ENCODE data around the gene LRRC59.
"Not testable (repeated sequence)": the region's sequence is repeated elsewhere in the genome, so short reads cannot be mapped to it uniquely, and the experiment has no call there.

Gene LRRC59

GRCh38 chr17:50397111-50397918 lies at the start of gene LRRC59:
LRRC59 (minus strand) TSS chr17:50397523; CDS start chr17:50397317, 206 bp downstream.
- DNase-seq = peak; percentile 90

GRCh38 chr17:50445730-50446325 lies 48.5 kb upstream of the LRRC59 start:
- no peak for DNase-seq

GRCh38 chr17:50444841-50445715 lies 47.8 kb upstream of the LRRC59 start:
- no peak for DNase-seq

GRCh38 chr17:50443505-50443974 lies 46.2 kb upstream of the LRRC59 start:
- no peak for DNase-seq

GRCh38 chr17:50440838-50441829 lies 43.8 kb upstream of the LRRC59 start:
- no peak for DNase-seq

GRCh38 chr17:50440172-50440837 lies 43.0 kb upstream of the LRRC59 start:
- DNase-seq = no peak

GRCh38 chr17:50439008-50439407 lies 41.7 kb upstream of the LRRC59 start:
- DNase-seq = no peak

- DNase-seq = no peak
These were observed 40.1 kb upstream of the LRRC59 start for GRCh38 chr17:50437409-50437808.

GRCh38 chr17:50432125-50432762 lies 34.9 kb upstream of the LRRC59 start:
- no peak for DNase-seq

GRCh38 chr17:50430821-50431618 lies 33.7 kb upstream of the LRRC59 start:
- no peak for DNase-seq

GRCh38 chr17:50429793-50430192 lies 32.5 kb upstream of the LRRC59 start:
- DNase-seq = no peak

GRCh38 chr17:50428831-50429424 lies 31.6 kb upstream of the LRRC59 start:
- no peak for DNase-seq

- not testable (repeated sequence) for DNase-seq
These were observed 30.8 kb upstream of the LRRC59 start for GRCh38 chr17:50428126-50428525.

GRCh38 chr17:50426814-50427787 lies 29.8 kb upstream of the LRRC59 start:
- DNase-seq = no peak

- no peak for DNase-seq
These were observed 29.1 kb upstream of the LRRC59 start for GRCh38 chr17:50426472-50426782.

GRCh38 chr17:50425682-50426471 lies 28.6 kb upstream of the LRRC59 start, which contains the start of gene ACSF2:
ACSF2 (plus strand) TSS chr17:50426218; CDS start chr17:50426262, 44 bp downstream.
- peak; percentile 61 for DNase-seq

- DNase-seq = no peak
These were observed 27.8 kb upstream of the LRRC59 start for GRCh38 chr17:50424996-50425681.

Data from CD4-positive, alpha-beta T cell treated with Interferon gamma for 1 hour (primary cell).